ENCODE results near the gene LARGE1.

DNA sequence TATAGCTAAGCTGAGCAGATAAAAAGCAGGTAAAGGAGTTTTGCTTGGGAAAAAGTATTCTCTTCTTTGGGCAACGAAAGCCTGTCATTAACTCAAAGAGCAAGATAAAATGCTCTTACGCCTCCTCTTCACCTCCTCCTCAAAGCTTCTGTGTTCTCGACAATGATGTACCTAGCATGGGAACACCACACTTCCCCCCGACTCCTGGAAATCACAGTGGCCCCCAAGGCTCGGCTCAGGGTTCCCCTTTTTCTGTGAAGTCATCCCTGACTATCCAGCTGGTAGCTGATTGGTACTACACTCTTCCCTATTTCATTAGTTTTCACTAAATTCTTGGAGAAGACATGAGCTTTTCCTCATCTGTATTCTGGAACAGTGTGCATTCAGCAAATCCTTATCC, 336.1 kb downstream of the LARGE1 start:
- TF ChIP-seq, protein P1, sequence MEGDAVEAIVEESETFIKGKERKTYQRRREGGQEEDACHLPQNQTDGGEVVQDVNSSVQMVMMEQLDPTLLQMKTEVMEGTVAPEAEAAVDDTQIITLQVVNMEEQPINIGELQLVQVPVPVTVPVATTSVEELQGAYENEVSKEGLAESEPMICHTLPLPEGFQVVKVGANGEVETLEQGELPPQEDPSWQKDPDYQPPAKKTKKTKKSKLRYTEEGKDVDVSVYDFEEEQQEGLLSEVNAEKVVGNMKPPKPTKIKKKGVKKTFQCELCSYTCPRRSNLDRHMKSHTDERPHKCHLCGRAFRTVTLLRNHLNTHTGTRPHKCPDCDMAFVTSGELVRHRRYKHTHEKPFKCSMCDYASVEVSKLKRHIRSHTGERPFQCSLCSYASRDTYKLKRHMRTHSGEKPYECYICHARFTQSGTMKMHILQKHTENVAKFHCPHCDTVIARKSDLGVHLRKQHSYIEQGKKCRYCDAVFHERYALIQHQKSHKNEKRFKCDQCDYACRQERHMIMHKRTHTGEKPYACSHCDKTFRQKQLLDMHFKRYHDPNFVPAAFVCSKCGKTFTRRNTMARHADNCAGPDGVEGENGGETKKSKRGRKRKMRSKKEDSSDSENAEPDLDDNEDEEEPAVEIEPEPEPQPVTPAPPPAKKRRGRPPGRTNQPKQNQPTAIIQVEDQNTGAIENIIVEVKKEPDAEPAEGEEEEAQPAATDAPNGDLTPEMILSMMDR (conservative IDR thresholded peaks at IDR 0.05; ENCODE audit: low read depth, low read length) = no peak
- no peak for TF ChIP-seq POLR2A (IDR thresholded peaks at IDR 0.05; ENCODE audit: low read depth, low read length)
- no peak for TF ChIP-seq MAFK (IDR thresholded peaks at IDR 0.05; ENCODE audit: low read depth, low read length)
- TF ChIP-seq CEBPB (IDR thresholded peaks at IDR 0.05; ENCODE audit: low read depth, low read length) = no peak
- no peak for TF ChIP-seq SMC3 (IDR thresholded peaks at IDR 0.05; ENCODE audit: low read depth, low read length)
- no peak for TF ChIP-seq RAD21 (IDR thresholded peaks at IDR 0.05; ENCODE audit: low read length)
- no peak for TF ChIP-seq MXI1 (IDR thresholded peaks at IDR 0.05; ENCODE audit: borderline replicate concordance, low read depth, low read length)

Data from IMR-90 (cell line).